Natural killer cell (primary cell): ENCODE measurements around the gene FBRS. TPM values are rescaled to one million over a fixed set of nuclear protein-coding genes. Genes with fewer than 3 reads are reported as not detected.

Experiments used
- ATAC-seq, 3 donors: fragments of 150-1000 bp in 2 of 3; fragments of 200-7000 bp in 1 of 3; cut with Tn5 transposase; 1 replicate in 1 of 3; 2 replicates in 2 of 3; pipeline ENCODE4 v1.10.0; 2021; ENCODE audit warnings: mild to moderate bottlenecking in 2 of 3, moderate library complexity in 2 of 3
- DNase-seq, 2 donors: peaks; one replicate each; pipeline versions ENCODE4 v3.0.0 to v3.0.0-alpha.2; 2013 to 2021; ENCODE audit warnings: mixed read lengths in 1 of 2
- H3K27ac ChIP-seq: one replicate; pipeline ENCODE4 v1.5.1; 2013; ENCODE audit warnings: mild to moderate bottlenecking, low read length
- H3K27me3 ChIP-seq: one replicate; pipeline ENCODE4 v1.6.1; 2013; ENCODE audit warnings: low read length; ENCODE audit not compliant: control insufficient read depth, insufficient read depth
- H3K36me3 ChIP-seq: one replicate; pipeline ENCODE4 v1.6.1; 2013; ENCODE audit warnings: low read length; ENCODE audit not compliant: control insufficient read depth, insufficient read depth
- H3K4me1 ChIP-seq: one replicate; pipeline ENCODE4 v1.6.1; 2013; ENCODE audit warnings: low read length; ENCODE audit not compliant: control insufficient read depth, insufficient read depth
- H3K4me3 ChIP-seq: one replicate; pipeline ENCODE4 v1.5.1; 2013; ENCODE audit warnings: low read length
- H3K9me3 ChIP-seq: one replicate; pipeline ENCODE4 v1.6.1; 2013; ENCODE audit warnings: low read length; ENCODE audit not compliant: control insufficient read depth, insufficient read depth
- H3K27ac Mint-ChIP-seq, 2 donors: one replicate each; pipeline ENCODE4 v1.8.0; 2022; ENCODE audit warnings: mild to moderate bottlenecking in 2 of 2, mixed read lengths in 2 of 2, moderate library complexity in 1 of 2
- H3K27me3 Mint-ChIP-seq, 2 donors: one replicate each; pipeline ENCODE4 v1.8.0; 2022; ENCODE audit warnings: low read depth in 2 of 2, mixed read lengths in 2 of 2
- H3K36me3 Mint-ChIP-seq: one replicate; pipeline ENCODE4 v1.8.0; 2022; ENCODE audit warnings: mixed read lengths
- H3K4me1 Mint-ChIP-seq, 2 donors: one replicate each; pipeline ENCODE4 v1.8.0; 2022; ENCODE audit warnings: mixed read lengths in 2 of 2
- H3K4me3 Mint-ChIP-seq: one replicate; pipeline ENCODE4 v1.8.0; 2022; ENCODE audit warnings: mild to moderate bottlenecking, moderate library complexity, mixed read lengths
- H3K9me3 Mint-ChIP-seq, 2 donors: one replicate each; pipeline ENCODE4 v1.8.0; 2022; ENCODE audit warnings: mixed read lengths in 2 of 2
- CTCF ChIP-seq: fragments of 200-600 bp; IDR thresholded peaks from one replicate; pipeline ENCODE4 v1.8.0; 2022; ENCODE audit warnings: antibody characterized with exemption
- WGBS: methylation state at CpG from one replicate; pipeline ENCODE4 v1.1.7; 2013; ENCODE audit warnings: missing lambda C conversion rate; ENCODE audit not compliant: insufficient coverage; 5-methylcytosine and 5-hydroxymethylcytosine counted together
- intact Hi-C: fragments of 100-400 bp; cut with micrococcal nuclease; formaldehyde crosslinking; loops from one replicate; pipeline ENCODE4 v1.14.2; 2022
- total RNA-seq, 4 donors: library from RNA; stranded (reverse); fragments of 120-200 nt in 1 of 4; gene quantifications; one replicate each; pipeline versions ENCODE4 v1.2.3 to v1.2.4, GENCODE V29; 2013 to 2022

The FBRS gene
- total RNA-seq, result 100 to 1,000 TPM; 158 to 182 (median 172) TPM
- 41.1 TPM for total RNA-seq (2013)

DNA sequence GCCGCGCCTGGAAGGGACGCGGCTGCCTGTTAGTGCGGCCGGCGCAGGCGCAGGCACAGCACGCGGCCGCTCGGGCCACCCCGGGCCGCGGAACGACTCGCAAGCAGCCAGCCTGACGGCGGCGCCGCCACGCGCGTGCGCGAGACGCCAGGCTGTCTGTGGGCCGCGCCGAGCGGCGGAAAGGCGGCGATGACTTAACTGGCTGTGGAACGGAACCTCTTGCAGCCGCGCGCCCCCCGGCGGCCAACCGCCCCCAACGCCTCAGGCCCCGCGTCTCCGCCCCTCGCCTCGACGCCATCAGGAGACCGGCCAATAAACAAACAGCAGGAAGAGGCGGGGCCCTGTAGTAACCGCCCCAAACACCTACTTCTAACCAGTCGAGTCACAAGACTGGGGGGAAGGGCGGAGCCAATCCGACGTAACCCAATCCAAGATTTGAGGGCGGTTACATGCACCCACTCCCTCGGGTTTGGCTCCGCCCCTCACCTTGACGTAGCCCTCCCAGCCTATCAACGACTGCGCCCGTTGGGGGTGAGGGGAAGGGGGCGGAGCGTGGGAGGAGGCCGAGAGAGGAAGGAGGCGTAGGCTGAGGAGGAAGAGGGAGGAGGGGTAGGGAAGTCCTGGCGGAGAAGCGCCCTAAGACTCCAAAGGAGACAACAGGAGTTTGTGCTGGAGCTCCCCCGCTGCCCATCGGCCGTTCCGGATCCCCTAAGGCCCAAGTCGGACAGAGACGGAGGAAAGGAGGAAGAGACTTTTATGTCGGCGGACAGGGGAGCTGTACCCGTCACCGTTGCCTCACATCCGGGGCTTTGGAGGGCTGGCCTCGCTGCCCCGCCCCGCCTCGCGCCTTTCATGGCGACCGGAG is at the start of gene FBRS:
Gene FBRS, plus strand, starts transcription at position 566 of the 865 bp plus-strand sequence. CDS start 1,088 bp downstream, outside the sequence.
- peaks cover 4% of the 10 kb centered on the region for H3K36me3 Mint-ChIP-seq
- peaks cover 39% of the 10 kb centered on the region for H3K4me1 ChIP-seq
- H3K27ac ChIP-seq, result peak within 1 kb of the TSS; percentile 99
- H3K27me3 Mint-ChIP-seq, result no peaks in the 10 kb centered on the region
- peak; percentile 99 to 100 for DNase-seq
- peak within 1 kb of the TSS; percentile 98 for H3K4me3 Mint-ChIP-seq
- intact Hi-C loops, result loop anchor here (1.0 to 5.0 kb wide), 5 partner anchors 8 to 264 kb away; partner anchors contain the start of genes PRR14, ZNF688 and ZNF764
- H3K4me3 ChIP-seq, result peak within 1 kb of the TSS; percentile 97
- peak; percentile 72 to 86 (median 74) for ATAC-seq
- peaks cover 61% of the 10 kb centered on the region for H3K36me3 ChIP-seq
- peak; percentile 77 for TF ChIP-seq CTCF
- H3K27ac Mint-ChIP-seq, result peak within 1 kb of the TSS; percentile 98 to 99
- H3K27me3 ChIP-seq, result no peaks in the 10 kb centered on the region
- under 1% methylated on average over 86 of the region's 86 CpGs for WGBS
- no peaks in the 10 kb centered on the region for H3K9me3 ChIP-seq
- H3K4me1 Mint-ChIP-seq, result peaks cover 38 to 52% of the 10 kb centered on the region in 2 donors
- H3K9me3 Mint-ChIP-seq, result no peaks in the 10 kb centered on the region

DNA sequence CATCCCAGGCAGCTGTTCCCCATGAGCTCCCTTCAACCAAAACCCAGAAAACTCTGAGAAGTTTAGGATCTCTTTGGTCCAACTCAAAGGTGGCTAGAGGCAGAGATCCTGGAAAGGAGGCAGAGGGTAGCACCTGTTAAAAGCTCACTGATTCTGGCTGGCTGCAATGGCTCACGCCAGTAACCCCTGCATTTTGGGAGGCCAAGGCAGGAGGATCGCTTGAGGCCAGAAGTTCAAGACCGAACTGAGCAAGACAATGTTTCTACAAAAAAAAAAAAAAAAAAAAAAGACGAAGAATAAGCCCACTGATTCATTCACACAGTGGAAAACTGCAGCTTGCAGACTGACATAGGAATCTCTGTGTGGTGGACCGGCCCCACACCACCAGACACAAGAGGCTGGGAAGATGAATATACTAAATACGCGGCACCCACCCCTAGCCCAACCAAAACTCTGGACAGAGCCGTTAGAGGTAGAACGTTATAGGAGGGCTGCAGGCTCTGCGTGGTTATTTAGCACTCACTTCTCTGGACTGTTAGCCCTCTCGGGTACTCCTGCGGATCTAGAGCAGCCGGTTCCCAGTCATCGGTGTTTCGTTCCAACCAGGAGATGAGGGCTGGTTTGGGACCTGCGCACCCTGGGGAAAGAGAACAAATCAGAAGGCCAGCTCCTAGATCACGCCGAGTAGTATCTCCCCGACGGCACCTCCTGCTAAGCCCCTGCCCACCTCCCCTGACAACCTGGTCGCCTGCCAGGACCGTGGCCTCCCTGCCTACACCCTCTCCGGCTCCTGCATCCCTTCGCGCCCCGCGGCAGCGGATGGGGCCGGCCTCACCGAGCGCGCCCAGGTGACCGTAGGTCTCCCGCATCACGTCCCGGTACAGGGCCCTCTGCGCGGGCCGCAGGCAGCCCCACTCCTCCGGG is 49.0 kb upstream of the FBRS start:
- intact Hi-C loops, result no loop called here
- peak overlapping the region; percentile 82 for H3K27ac ChIP-seq
- no peaks in the 10 kb centered on the region for H3K9me3 Mint-ChIP-seq
- DNase-seq (peak in 1 of 2 donors; percentile 58), ATAC-seq (peak in 2 of 3 donors; percentile 41 to 62)
- H3K36me3 Mint-ChIP-seq, result no peaks in the 10 kb centered on the region
- H3K4me3 ChIP-seq, result peak overlapping the region; percentile 62
- peak overlapping the region; percentile 91 to 96 for H3K27ac Mint-ChIP-seq
- TF ChIP-seq CTCF, result no peak
- H3K4me1 ChIP-seq, result peaks cover 20% of the 10 kb centered on the region
- 20% methylated on average over 39 of the region's 40 CpGs for WGBS
- no peaks in the 10 kb centered on the region for H3K27me3 Mint-ChIP-seq
- H3K9me3 ChIP-seq, result no peaks in the 10 kb centered on the region
- H3K4me3 Mint-ChIP-seq, result peak overlapping the region; percentile 96
- H3K4me1 Mint-ChIP-seq, result peaks cover 5 to 14% of the 10 kb centered on the region in 2 donors
- H3K36me3 ChIP-seq, result peaks cover 10% of the 10 kb centered on the region
- H3K27me3 ChIP-seq, result no peaks in the 10 kb centered on the region

- no peaks in the 10 kb centered on the region for H3K36me3 Mint-ChIP-seq
- no peak for TF ChIP-seq CTCF
- H3K27ac Mint-ChIP-seq, result peak within 1 kb of the TSS; percentile 91 to 96
- H3K9me3 ChIP-seq, result no peaks in the 10 kb centered on the region
- ATAC-seq, result peak; percentile 90 to 93 (median 92)
- peak within 1 kb of the TSS; percentile 96 for H3K4me3 Mint-ChIP-seq
- H3K27ac ChIP-seq, result peak within 1 kb of the TSS; percentile 82
- peaks cover 5 to 14% of the 10 kb centered on the region in 2 donors for H3K4me1 Mint-ChIP-seq
- intact Hi-C loops, result no loop called here
- peaks cover 2% of the 10 kb centered on the region for H3K36me3 ChIP-seq
- H3K4me1 ChIP-seq, result peaks cover 17% of the 10 kb centered on the region
- no peaks in the 10 kb centered on the region for H3K27me3 Mint-ChIP-seq
- no peaks in the 10 kb centered on the region for H3K9me3 Mint-ChIP-seq
- no peaks in the 10 kb centered on the region for H3K27me3 ChIP-seq
- H3K4me3 ChIP-seq, result peak within 1 kb of the TSS; percentile 62
- under 1% methylated on average over 62 of the region's 63 CpGs for WGBS
- DNase-seq, result peak; percentile 96 to 98
Observed at GRCh38 chr16:30609926-30610839, 48.0 kb upstream of the FBRS start, which contains the start of gene ZNF689. TSS of gene ZNF689 (minus strand) at chr16:30610389. CDS start at chr16:30610041, 348 bp downstream.
